ENCODE measurements around the gene CTNNBIP1. TPM values are rescaled to one million over a fixed set of nuclear protein-coding genes. Genes with fewer than 3 reads are reported as not detected.

The CTNNBIP1 gene
- total RNA-seq, 1 experiment from 2014 or later: 31.3 TPM

DNA sequence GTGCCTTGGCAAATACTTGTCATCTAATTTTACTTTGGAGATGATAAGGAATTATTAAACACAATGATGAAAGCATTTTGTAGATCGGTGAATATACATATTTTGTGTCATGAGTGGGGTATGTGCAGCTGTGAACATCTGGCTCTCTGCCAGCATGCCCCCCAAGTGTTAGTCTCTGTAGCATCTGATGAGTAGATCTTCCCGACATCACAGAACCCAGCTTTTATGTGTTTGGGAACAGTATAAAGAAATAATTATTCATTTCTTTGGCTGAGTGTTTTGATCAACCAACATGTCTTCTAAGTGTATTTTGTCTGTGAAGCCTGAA is 4.5 kb upstream of the CTNNBIP1 start:
- CTCF ChIA-PET: interaction anchor here (0.9 to 2.1 kb wide), 9 partner anchors 21 to 193 kb away, joined by 3 to 19 read pairs (median 5); no protein-coding TSS in a partner anchor
- intact Hi-C loops (cut with micrococcal nuclease): loop anchor here (1.0 kb wide), 1 partner anchor 39 kb away; no protein-coding TSS in a partner anchor
- BruUV-seq (replicated peaks): no TSS peak
- Histone ChIP-seq H3K4me3 (replicated peaks in 1 of 2; ENCODE audit: low read depth in 1 of 2, low read length in 2 of 2) (no peak overlapping the region), H3K9ac (ENCODE audit: low read length) (no peak overlapping the region), H3K36me3 (ENCODE audit: control insufficient read depth in 1 of 2, insufficient read depth in 2 of 2, low read length in 2 of 2) (no peaks in the 10 kb centered on the region), H3K79me2 (ENCODE audit: insufficient read depth, low read length) (no peaks in the 10 kb centered on the region; the same call in 1 of the 2 replicates), H3K27me3 (ENCODE audit: insufficient read depth, low read length) (no peaks in the 10 kb centered on the region), H3K27ac (ENCODE audit: low read depth, low read length) (no peak overlapping the region), H3K9me3 (ENCODE audit: control insufficient read depth in 1 of 2, insufficient read depth in 1 of 2, low read depth in 1 of 2, low read length in 2 of 2) (no peaks in the 10 kb centered on the region), H4K20me1 (ENCODE audit: insufficient read depth) (no peaks in the 10 kb centered on the region), H3K9me2 (ENCODE audit: insufficient read depth) (no peaks in the 10 kb centered on the region), H3K4me1 (ENCODE audit: control insufficient read depth in 1 of 2, insufficient read depth in 2 of 2, low read length in 2 of 2) (peaks cover 5 to 10% of the 10 kb centered on the region in 2 experiments), H3K4me2 (ENCODE audit: low read length) (no peak overlapping the region), H2AFZ (ENCODE audit: low read depth, low read length, poor library complexity, severe bottlenecking) (no peak overlapping the region)
- RAD21 ChIA-PET (ENCODE audit: low non-redundant PET in 1 of 2, low total read pairs in 2 of 2, uncharacterized antibody in 2 of 2, unreplicated experiment in 2 of 2): interaction anchor here (0.6 to 2.0 kb wide), 4 partner anchors 37 to 77 kb away, joined by 3 to 13 read pairs (median 5); no protein-coding TSS in a partner anchor
- POLR2A ChIA-PET: interaction anchor here (0.7 kb wide), 2 partner anchors 37 to 40 kb away, joined by 3 to 4 read pairs; no protein-coding TSS in a partner anchor
- no peak for DNase-seq (ENCODE audit: low read depth, low spot score)
- peak in 1 of 3 experiments; percentile 57; a peak in 2 of 6 replicates for TF ChIP-seq CTCF (IDR thresholded peaks at IDR 0.05 in 2 of 3, conservative IDR thresholded peaks at IDR 0.05 in 1 of 3; ENCODE audit: borderline replicate concordance in 1 of 3, insufficient read depth in 1 of 3, low read depth in 2 of 3, low read length in 2 of 3)
- no peak for TF ChIP-seq YY1 (IDR thresholded peaks at IDR 0.05; ENCODE audit: extremely low read depth, insufficient replicate concordance, low read depth, low read length)
- no peak for TF ChIP-seq FOSL1 (IDR thresholded peaks at IDR 0.05; ENCODE audit: low read depth)
- no peak for ATAC-seq

GRCh38 chr1:9912264-9912936 is 2.3 kb upstream of the CTNNBIP1 start:
- ChIA-PET POLR2A (no interaction called here), CTCF (interaction anchor here (0.6 kb wide), 1 partner anchor 44 kb away, joined by 3 read pairs; no protein-coding TSS in a partner anchor)
- no peak overlapping the region for H3K9ac ChIP-seq (ENCODE audit: low read length)
- TF ChIP-seq CBX3 (IDR thresholded peaks at IDR 0.05; ENCODE audit: low read depth) (no peak), CTCF (IDR thresholded peaks at IDR 0.05 in 2 of 3, conservative IDR thresholded peaks at IDR 0.05 in 1 of 3; ENCODE audit: borderline replicate concordance in 1 of 3, insufficient read depth in 1 of 3, low read depth in 2 of 3, low read length in 2 of 3) (no peak), EZH2 (IDR thresholded peaks at IDR 0.05) (no peak), FOSL1 (IDR thresholded peaks at IDR 0.05; ENCODE audit: low read depth) (no peak), RAD21 (IDR thresholded peaks at IDR 0.05; ENCODE audit: low read depth) (no peak), SIN3A (IDR thresholded peaks at IDR 0.05; ENCODE audit: low read depth) (no peak), ZFX (IDR thresholded peaks at IDR 0.05) (no peak), MAX (IDR thresholded peaks at IDR 0.05) (no peak)
- TF ChIP-seq, protein P1, sequence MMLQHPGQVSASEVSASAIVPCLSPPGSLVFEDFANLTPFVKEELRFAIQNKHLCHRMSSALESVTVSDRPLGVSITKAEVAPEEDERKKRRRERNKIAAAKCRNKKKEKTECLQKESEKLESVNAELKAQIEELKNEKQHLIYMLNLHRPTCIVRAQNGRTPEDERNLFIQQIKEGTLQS (IDR thresholded peaks at IDR 0.05): no peak

More at GRCh38 chr1:9912264-9912936, 2.3 kb upstream of the CTNNBIP1 start:
- peaks cover 10 to 21% of the 10 kb centered on the region in 2 experiments for H3K4me1 ChIP-seq (ENCODE audit: control insufficient read depth in 1 of 2, insufficient read depth in 2 of 2, low read length in 2 of 2)
- no peaks in the 10 kb centered on the region for H3K9me2 ChIP-seq (ENCODE audit: insufficient read depth)
- H3K4me3 ChIP-seq (replicated peaks in 1 of 2; ENCODE audit: low read depth in 1 of 2, low read length in 2 of 2): no peak overlapping the region
- no peak overlapping the region for H2AFZ ChIP-seq (ENCODE audit: low read depth, low read length, poor library complexity, severe bottlenecking)
- intact Hi-C loops (cut with micrococcal nuclease): no loop called here
- H3K36me3 ChIP-seq (ENCODE audit: control insufficient read depth in 1 of 2, insufficient read depth in 2 of 2, low read length in 2 of 2): no peaks in the 10 kb centered on the region
- H3K27me3 ChIP-seq (ENCODE audit: insufficient read depth, low read length): no peaks in the 10 kb centered on the region
- H3K4me2 ChIP-seq (ENCODE audit: low read length): no peak overlapping the region
- RAD21 ChIA-PET (ENCODE audit: low non-redundant PET in 1 of 2, low total read pairs in 2 of 2, uncharacterized antibody in 2 of 2, unreplicated experiment in 2 of 2): no interaction called here
- H3K9me3 ChIP-seq (ENCODE audit: control insufficient read depth in 1 of 2, insufficient read depth in 1 of 2, low read depth in 1 of 2, low read length in 2 of 2): no peaks in the 10 kb centered on the region
- peaks cover 7% of the 10 kb centered on the region; the same call in 1 of the 2 replicates for H3K79me2 ChIP-seq (ENCODE audit: insufficient read depth, low read length)
- no peaks in the 10 kb centered on the region for H4K20me1 ChIP-seq (ENCODE audit: insufficient read depth)
- no peak for DNase-seq (ENCODE audit: low read depth, low spot score)
- H3K27ac ChIP-seq (ENCODE audit: low read depth, low read length): 0 out of 2 replicates have a peak overlapping the region, but pooled peaks have one; percentile 10
- ATAC-seq: no peak
- BruUV-seq (replicated peaks): no TSS peak

Measured in HCT116 (cell line).